Endothelial cell of umbilical vein (primary cell): ENCODE data around the gene SLC22A4.

Experiments used
- EZH2 ChIP-seq: IDR thresholded peaks from 2 replicates; pipeline ENCODE4 v1.6.1; 2012; ENCODE audit warnings: borderline replicate concordance, low read depth, mild to moderate bottlenecking, moderate library complexity, low read length, inconsistent platforms; ENCODE audit not compliant: severe bottlenecking
- FOS ChIP-seq: IDR thresholded peaks from 2 replicates; pipeline ENCODE4 v1.6.1; 2011; ENCODE audit warnings: mild to moderate bottlenecking, low read length, moderate library complexity, borderline replicate concordance; ENCODE audit not compliant: insufficient read depth
- GATA2 ChIP-seq: IDR thresholded peaks from 2 replicates; pipeline ENCODE4 v1.7.0; 2011; ENCODE audit warnings: low read depth, mild to moderate bottlenecking, moderate library complexity, mixed read lengths, low read length; ENCODE audit not compliant: insufficient read length, insufficient read depth
- JUN ChIP-seq: IDR thresholded peaks from 2 replicates; pipeline ENCODE4 v1.6.1; 2011; ENCODE audit warnings: borderline replicate concordance, low read depth; ENCODE audit not compliant: insufficient read length, insufficient read depth
- MAX ChIP-seq: IDR thresholded peaks from 2 replicates; pipeline ENCODE4 v1.6.1; 2011; ENCODE audit not compliant: insufficient read depth, insufficient read length
- MYC ChIP-seq: IDR thresholded peaks from one replicate; pipeline ENCODE4 v1.6.1; 2011; ENCODE audit warnings: mild to moderate bottlenecking, low read depth, low read length
- POLR2A ChIP-seq: IDR thresholded peaks from 2 replicates; pipeline ENCODE4 v1.6.1; 2012; ENCODE audit warnings: low read depth, mild to moderate bottlenecking, control low read depth, low read length
- POLR2AphosphoS5 ChIP-seq: IDR thresholded peaks from 2 replicates; pipeline ENCODE4 v1.6.1; 2012; ENCODE audit warnings: low read depth, mild to moderate bottlenecking, control low read depth, low read length, moderate library complexity; ENCODE audit not compliant: insufficient read depth
- TF ChIP-seq, protein P1 (sequence below), 2 donors: IDR thresholded peaks; 1 replicate in 1 of 2; 2 replicates in 1 of 2; pipeline ENCODE4 v1.5.1; 2011; ENCODE audit warnings: low read length in 2 of 2, mild to moderate bottlenecking in 2 of 2, moderate library complexity in 2 of 2, control low read depth in 1 of 2, inconsistent platforms in 1 of 2, low read depth in 1 of 2; ENCODE audit not compliant: insufficient read depth in 1 of 2; ENCODE audit errors: extremely low read depth in 1 of 2

DNA sequence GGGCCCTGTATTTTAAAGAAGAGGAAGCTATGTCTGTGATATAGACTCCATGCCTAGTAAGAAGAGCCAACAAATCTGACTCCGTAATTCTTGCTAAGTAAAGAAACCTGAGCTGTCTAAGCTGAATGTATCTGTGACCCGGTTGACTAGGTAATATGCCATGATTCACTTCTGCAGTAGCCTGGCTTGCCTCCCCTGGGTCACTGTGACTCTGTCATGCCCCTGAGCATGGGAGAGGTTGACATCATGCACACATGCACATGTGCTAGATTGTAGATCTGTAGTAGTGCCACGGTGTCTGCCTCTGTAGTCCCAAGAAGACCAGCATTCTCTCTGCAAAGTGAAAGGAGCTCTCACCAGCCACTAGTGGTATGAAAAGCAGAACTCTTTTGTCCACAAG is 84.4 kb downstream of the SLC22A4 start:
- TF ChIP-seq FOS: no peak
- no peak for TF ChIP-seq JUN
- TF ChIP-seq, protein P1, sequence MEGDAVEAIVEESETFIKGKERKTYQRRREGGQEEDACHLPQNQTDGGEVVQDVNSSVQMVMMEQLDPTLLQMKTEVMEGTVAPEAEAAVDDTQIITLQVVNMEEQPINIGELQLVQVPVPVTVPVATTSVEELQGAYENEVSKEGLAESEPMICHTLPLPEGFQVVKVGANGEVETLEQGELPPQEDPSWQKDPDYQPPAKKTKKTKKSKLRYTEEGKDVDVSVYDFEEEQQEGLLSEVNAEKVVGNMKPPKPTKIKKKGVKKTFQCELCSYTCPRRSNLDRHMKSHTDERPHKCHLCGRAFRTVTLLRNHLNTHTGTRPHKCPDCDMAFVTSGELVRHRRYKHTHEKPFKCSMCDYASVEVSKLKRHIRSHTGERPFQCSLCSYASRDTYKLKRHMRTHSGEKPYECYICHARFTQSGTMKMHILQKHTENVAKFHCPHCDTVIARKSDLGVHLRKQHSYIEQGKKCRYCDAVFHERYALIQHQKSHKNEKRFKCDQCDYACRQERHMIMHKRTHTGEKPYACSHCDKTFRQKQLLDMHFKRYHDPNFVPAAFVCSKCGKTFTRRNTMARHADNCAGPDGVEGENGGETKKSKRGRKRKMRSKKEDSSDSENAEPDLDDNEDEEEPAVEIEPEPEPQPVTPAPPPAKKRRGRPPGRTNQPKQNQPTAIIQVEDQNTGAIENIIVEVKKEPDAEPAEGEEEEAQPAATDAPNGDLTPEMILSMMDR (IDR thresholded peaks at IDR 0.05; ENCODE audit: extremely low read depth in 1 of 2, insufficient read depth in 1 of 2, low read depth in 1 of 2, low read length in 2 of 2): no peak
- no peak for TF ChIP-seq POLR2AphosphoS5
- no peak for TF ChIP-seq MAX
- TF ChIP-seq EZH2: no peak
- no peak for TF ChIP-seq POLR2A
- TF ChIP-seq MYC: no peak
- TF ChIP-seq GATA2: no peak
